ENCODE data around the gene COL12A1.

Gene COL12A1

GRCh38 chr6:75142721-75143120 lies 63.1 kb downstream of the COL12A1 start:
- DNase-seq: no peak

DNA sequence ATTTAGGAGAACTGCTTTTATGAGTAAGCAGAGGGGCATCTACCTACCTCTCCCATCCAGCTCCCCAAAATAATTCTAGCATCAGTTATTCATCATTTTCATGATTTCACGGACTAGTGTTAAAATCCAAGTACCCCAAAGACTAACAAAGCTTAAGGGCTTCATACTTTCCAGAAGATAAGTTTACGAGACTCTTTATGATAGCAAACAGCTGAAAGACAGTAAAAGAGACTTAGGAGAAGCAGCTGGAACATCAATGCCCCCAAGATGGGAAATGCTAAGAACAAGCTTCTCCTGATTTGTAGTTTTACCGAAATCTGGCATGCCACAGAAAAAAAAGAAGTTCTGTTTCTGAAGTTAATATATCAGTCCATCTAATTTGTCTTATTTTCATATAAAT lies 70.0 kb downstream of the COL12A1 start:
- no peak for DNase-seq

GRCh38 chr6:75135450-75135849 lies 70.4 kb downstream of the COL12A1 start:
- no peak for DNase-seq

DNA sequence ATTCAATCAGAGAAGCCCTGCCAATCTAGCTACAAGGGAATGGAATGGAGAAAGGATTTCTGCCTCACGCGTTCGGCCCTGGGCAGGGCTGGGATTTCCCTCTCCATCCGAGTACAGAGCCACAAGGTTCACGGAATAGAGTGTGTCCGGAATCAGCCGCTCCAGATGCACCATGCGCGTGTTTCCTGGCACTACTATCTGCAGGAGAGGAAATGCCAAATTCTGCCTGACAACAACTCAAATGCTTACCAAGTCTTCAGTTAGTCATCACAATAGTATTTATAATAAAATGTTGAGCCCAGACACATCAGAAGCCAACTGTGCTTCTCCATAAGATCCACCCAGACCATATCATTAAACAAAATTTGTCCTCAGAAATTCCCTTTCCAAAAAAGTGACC lies 75.1 kb downstream of the COL12A1 start:
- DNase-seq: no peak

DNA sequence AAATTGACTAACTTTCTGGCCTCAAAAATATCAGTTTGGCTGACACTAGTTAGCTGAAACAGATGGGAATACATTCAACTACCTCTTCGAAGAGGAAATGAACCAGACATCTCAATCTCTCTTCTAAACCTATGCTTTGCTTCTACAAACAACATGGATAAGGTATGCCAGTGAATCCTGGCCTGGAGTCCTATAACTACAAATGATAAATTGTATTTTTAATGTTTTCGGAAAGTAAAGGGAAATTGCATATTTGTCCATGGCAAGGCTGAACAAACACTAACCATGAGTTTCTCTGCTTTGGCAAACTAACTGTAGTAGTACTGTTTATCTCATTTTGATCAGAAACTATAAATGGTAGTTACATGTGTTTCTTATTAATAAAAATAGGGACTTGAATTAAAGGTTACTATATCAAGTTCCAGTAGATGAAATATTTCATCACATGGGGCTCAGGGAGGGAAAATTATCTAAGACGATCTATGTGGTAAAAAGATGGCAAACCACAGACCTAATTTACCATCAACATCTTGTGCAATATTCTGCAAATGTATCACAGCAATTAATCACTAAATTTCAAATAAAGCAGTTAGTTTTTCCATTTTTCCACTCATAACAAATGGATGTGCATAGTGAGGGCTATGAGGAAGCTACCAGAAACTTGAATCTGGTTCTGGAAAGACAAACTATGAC lies 76.8 kb downstream of the COL12A1 start:
- no peak for DNase-seq

DNA sequence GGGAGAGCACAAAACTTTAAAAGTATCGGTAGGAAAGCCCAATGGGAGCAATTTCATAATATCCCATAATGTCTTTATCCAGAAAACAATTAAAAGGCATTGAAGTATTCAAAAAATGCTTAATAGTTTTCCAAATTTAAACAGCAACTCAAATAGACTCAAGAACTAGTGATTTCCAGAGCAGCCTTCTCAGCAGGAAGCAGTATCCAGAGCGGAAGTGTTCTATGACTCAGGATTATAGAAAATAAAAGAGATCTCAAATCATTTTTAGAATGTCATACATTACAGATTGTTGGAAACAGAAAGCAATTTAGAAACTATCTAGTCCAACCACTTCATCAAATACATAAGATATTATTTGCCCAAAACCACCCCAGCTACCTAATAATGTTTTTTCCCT lies 79.3 kb downstream of the COL12A1 start:
- DNase-seq: no peak

GRCh38 chr6:75124983-75125382 lies 80.9 kb downstream of the COL12A1 start:
- DNase-seq: no peak

- no peak for DNase-seq
These were observed 81.8 kb downstream of the COL12A1 start for GRCh38 chr6:75124085-75124484.

DNA sequence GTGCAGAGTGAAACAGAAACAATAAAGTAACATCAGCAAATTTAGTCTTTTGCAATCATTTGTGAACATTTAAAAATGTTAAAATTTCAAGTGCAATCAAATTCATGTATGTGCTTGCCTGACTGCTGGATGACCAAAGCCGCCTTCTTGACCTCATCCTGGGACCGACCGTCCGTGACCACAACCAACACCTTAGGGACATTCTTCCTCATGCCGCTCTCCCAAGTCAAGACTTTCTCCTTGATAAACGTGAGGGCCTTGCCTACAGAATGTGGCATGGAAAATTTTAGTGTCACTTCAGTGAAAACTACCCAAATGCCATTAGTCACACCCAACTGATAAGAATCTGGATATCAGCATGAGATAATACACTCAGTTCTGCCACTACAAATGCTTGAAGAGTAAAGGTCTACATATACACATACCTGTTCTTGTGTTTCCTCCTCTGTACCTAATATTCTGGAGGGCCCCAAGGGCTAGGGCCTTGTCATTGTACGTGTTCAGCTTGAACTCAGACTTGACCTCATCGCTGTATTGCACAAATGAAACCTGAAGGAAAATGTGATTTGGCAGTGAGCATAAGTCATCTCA lies 86.8 kb downstream of the COL12A1 start:
- no peak for DNase-seq

DNA sequence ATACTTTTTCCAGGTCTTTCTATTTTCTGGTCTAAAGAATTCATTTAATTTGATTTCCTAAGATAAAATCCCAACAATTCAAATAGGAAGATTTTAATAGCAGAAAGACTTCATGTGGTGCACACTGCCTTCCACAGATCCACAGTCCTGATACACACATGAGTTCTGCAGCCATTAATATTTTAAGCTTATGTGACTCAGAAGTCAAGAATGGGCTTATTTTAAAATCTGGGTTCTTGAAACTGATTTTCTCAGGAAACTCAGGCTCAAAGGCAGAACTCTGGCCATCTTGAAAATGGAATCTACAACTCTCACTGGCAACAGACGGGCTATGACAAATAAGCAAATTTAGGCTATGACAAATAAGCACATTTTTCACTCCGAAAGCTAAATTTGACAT lies 88.2 kb downstream of the COL12A1 start:
- DNase-seq: no peak

DNA sequence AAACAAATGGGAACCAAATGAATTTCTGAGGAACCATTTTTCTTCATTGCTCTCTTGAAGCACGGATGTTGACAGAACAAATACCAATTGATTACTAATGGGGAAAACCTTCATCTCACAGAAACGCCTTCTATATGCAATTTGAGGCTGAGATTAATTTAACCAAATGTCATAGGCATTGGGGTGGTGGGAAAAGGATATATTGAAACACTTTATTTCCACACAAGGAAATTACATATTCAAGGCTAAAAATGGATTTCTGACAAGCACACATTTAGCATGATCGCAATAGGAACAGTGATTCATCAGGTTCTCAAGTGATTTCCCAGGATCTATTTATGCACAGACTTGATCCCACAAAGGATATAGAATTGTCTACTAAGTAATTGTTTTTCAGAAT lies 88.9 kb downstream of the COL12A1 start:
- no peak for DNase-seq

DNA sequence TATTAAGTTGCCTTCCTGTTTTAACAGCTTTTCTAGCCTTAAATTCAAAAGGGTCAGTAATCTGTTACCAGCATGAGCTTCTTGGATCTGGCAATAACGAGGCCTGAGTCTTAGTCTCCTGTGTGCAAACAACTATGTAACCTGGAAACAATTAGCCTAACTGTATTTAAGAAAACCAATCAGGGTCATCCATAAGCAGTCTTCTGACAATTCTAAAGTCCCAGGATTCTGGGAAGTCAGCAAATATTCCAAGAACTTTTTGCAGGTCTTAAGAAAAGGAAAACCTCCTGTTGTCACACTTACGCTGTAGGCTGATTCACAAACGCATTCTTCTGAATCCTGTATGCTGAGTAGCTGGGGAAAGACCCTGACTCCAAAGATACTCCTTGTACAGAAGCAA lies 90.4 kb downstream of the COL12A1 start:
- DNase-seq: no peak

DNA sequence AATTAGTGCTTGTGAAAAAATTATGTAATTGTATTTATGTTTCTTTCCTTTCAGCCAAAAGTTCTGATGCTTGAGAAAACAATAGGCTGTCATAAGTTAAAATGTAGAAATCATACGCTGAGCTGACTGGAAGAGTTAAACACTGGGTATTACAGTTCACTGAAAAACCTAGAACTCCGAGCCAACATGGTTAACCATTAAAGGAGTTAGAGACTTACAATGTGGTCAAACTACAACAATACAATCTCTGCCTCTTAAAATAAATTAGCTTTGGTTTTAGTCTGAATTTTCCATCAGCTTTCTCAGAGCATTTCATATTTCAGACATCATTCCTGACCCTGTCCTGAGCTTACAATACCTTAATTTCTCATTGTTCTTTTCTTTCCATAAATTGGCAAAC lies 91.0 kb downstream of the COL12A1 start:
- no peak for DNase-seq

DNA sequence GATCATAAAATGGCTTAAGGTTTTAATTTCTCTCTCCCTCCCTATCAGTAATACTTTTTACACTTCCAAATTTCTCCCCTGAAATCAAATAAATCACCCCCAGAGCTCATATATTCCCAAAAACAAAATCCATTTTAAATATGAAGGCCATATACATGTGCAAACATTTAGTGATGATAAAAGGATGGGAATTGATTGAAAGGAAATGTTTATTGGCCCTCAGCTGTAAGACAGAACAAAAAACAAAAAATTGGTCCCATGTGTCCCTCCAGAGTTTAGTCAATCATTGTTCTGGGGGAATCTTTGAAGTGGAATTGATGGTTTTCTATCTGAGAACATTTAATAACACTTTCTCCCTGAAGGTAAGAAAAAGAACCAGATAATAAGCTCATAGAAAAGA lies 91.7 kb downstream of the COL12A1 start:
- DNase-seq: no peak

DNA sequence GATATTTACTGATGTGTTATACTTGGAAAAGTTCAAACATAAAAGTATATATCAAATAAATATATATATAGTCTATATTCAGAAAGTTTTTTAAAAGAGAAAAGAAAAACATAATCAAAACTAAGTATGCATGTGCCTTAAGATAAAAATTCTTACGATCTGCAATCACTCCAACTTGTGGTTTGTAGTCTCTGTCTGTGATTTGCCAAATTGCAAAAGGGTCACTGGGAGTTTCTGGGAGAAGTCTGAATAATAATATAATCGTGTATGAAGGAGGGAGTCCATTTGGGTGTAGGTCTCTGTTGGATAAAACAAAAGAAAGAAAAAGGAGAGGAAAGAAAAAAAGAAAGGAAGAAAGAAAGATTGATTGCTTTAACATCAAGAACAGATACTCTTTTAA lies 92.4 kb downstream of the COL12A1 start:
- DNase-seq: no peak

- no peak for DNase-seq
These were observed 96.1 kb downstream of the COL12A1 start for GRCh38 chr6:75109765-75110164.

DNA sequence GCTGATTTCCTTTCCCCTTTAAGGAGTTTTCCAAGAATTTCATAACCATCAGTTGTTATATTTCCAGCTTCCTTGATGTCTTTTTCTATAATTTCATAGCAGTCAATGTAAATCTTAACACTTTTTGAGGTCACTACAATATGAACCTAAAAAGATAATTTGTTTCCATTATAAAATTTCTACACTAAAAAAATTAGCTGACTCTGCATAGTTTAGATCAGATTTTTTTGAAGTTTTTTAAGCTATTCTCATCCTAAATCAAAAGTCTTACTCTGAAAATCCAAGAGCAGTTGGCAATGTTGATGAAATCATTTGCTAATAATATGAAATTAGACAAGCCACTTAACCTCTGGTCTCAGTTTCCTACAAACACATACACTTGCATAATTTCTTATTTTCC lies 96.8 kb downstream of the COL12A1 start:
- no peak for DNase-seq

- no peak for DNase-seq
These were observed 97.4 kb downstream of the COL12A1 start for GRCh38 chr6:75108333-75108974.

- no peak for DNase-seq
These were observed 97.9 kb downstream of the COL12A1 start for GRCh38 chr6:75107913-75108312.

- DNase-seq: no peak
These were observed 99.4 kb downstream of the COL12A1 start for GRCh38 chr6:75106426-75106825.

- no peak for DNase-seq
These were observed 102.4 kb downstream of the COL12A1 start for GRCh38 chr6:75103431-75103830.

GRCh38 chr6:75102301-75102700 lies 103.6 kb downstream of the COL12A1 start:
- no peak for DNase-seq

DNA sequence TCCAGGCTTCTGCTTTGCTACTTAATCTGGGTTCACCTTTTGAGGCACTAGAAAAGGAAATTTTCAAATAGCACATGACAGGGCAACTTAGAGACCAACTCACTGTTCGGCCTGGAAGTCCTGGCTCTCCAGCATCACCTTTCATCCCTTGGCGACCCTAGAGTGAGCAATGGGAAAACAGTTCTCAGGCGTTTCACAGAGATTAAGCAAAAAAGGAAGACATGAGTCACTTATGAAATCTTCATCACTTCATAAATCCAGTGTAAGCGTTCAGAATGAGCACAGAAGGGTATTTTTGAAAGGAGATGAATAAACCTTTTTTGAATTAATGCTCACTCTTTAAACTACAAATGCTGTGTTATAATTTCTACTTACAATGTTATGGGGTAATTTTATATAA lies 104.0 kb downstream of the COL12A1 start:
- no peak for DNase-seq

GRCh38 chr6:75098709-75099108 lies 107.1 kb downstream of the COL12A1 start:
- DNase-seq: no peak

- DNase-seq: no peak
These were observed 108.9 kb downstream of the COL12A1 start for GRCh38 chr6:75096966-75097365.

All from suppressor macrophage treated with lipopolysaccharide for 1 hour (primary cell).